Measurements from ENCODE around the gene PEX26. TPM values are rescaled to one million over a fixed set of nuclear protein-coding genes. Genes with fewer than 3 reads are reported as not detected.
"Not testable (repeated sequence)": the region's sequence is repeated elsewhere in the genome, so short reads cannot be mapped to it uniquely, and the experiment has no call there.

PEX26 gene
- total RNA-seq, 2 donors from 2014 or later, result 41.8 to 48.1 TPM

- H3K4me3 Mint-ChIP-seq, result no peak overlapping the region
- DNase-seq, result no peak
- H3K27me3 Mint-ChIP-seq (ENCODE audit: low read depth), result peaks cover 14% of the 10 kb centered on the region
- H3K4me1 Mint-ChIP-seq (ENCODE audit: low read depth), result no peaks in the 10 kb centered on the region
- H3K9me3 Mint-ChIP-seq, result no peaks in the 10 kb centered on the region
- no peak for ATAC-seq (replicated peaks in 1 of 2)
- H3K36me3 Mint-ChIP-seq (ENCODE audit: insufficient read depth in 2 of 2), result no peaks in the 10 kb centered on the region
- no peak overlapping the region for H3K27ac Mint-ChIP-seq
Measured at GRCh38 chr22:18060646-18061620, 16.9 kb upstream of the PEX26 start.

- H3K4me3 Mint-ChIP-seq, result no peak overlapping the region
- no peak for DNase-seq
- H3K9me3 Mint-ChIP-seq, result no peaks in the 10 kb centered on the region
- no peak overlapping the region for H3K27ac Mint-ChIP-seq
- no peak for ATAC-seq (replicated peaks in 1 of 2)
- H3K36me3 Mint-ChIP-seq (ENCODE audit: insufficient read depth in 2 of 2), result no peaks in the 10 kb centered on the region
- peaks cover 28% of the 10 kb centered on the region for H3K27me3 Mint-ChIP-seq (ENCODE audit: low read depth)
- no peaks in the 10 kb centered on the region for H3K4me1 Mint-ChIP-seq (ENCODE audit: low read depth)
Measured at GRCh38 chr22:18062421-18062820, 15.4 kb upstream of the PEX26 start.

- ATAC-seq (replicated peaks in 1 of 2), result no peak
- Mint-ChIP-seq H3K9me3 (no peaks in the 10 kb centered on the region), H3K4me1 (ENCODE audit: low read depth) (no peaks in the 10 kb centered on the region), H3K4me3 (no peak overlapping the region), H3K27me3 (ENCODE audit: low read depth) (peaks cover 30% of the 10 kb centered on the region), H3K27ac (no peak overlapping the region), H3K36me3 (ENCODE audit: insufficient read depth in 2 of 2) (no peaks in the 10 kb centered on the region)
- DNase-seq, result no peak
Measured at GRCh38 chr22:18063306-18063705, 14.5 kb upstream of the PEX26 start.

DNA sequence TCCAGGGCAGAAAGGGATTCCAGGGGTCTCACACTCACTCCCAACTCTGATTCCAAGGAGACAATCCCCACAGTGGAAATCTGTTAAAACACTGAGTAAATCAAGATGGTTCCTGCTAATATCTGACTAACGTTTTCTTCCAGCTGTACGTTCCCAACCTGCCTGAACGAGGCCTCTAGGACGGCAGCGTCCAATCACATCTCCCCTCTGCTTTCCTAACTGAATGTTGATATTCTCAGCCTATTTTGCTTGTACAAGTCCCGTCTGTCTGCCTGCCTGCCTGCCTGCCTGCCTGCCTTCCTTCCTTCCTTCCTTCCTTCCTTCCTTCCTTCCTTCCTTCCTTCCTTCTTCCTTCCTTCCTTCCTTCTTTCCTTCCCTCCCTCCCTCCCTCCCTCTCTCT lies 14.1 kb upstream of the PEX26 start:
- not testable (repeated sequence) for H3K9me3 Mint-ChIP-seq; H3K4me3 Mint-ChIP-seq; DNase-seq; ATAC-seq (replicated peaks in 1 of 2); H3K27ac Mint-ChIP-seq; H3K4me1 Mint-ChIP-seq (ENCODE audit: low read depth); H3K36me3 Mint-ChIP-seq (ENCODE audit: insufficient read depth in 2 of 2)
- H3K27me3 Mint-ChIP-seq (ENCODE audit: low read depth), result peaks cover 30% of the 10 kb centered on the region

GRCh38 chr22:18064636-18065035 lies 13.2 kb upstream of the PEX26 start:
- Mint-ChIP-seq H3K4me1 (ENCODE audit: low read depth) (no peaks in the 10 kb centered on the region), H3K9me3 (no peaks in the 10 kb centered on the region), H3K4me3 (no peak overlapping the region), H3K27me3 (ENCODE audit: low read depth) (peaks cover 30% of the 10 kb centered on the region), H3K36me3 (ENCODE audit: insufficient read depth in 2 of 2) (no peaks in the 10 kb centered on the region), H3K27ac (no peak overlapping the region)
- no peak for ATAC-seq (replicated peaks in 1 of 2)
- DNase-seq, result no peak

DNA sequence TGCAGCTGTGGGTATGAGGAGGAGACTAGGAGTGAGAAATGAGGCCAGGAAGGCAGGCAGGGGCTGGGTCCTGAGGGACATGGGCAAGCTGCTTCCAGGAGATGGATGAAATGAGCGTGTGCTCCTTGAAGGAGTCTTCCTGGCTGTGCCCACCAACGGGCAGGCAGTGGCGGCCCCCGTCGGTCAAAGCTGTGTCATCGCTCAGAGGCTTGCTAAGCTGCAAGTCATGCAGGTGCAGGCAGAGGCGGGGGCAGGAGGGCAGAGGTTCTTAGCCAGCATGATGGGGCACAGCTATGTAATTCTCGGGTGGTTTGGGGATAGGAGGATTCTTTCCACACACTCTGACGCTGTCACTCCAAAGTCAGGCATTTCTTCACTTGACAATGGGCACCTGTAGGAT lies 12.5 kb upstream of the PEX26 start:
- Mint-ChIP-seq H3K36me3 (ENCODE audit: insufficient read depth in 2 of 2) (no peaks in the 10 kb centered on the region), H3K4me3 (no peak overlapping the region), H3K27ac (no peak overlapping the region), H3K9me3 (no peaks in the 10 kb centered on the region), H3K4me1 (ENCODE audit: low read depth) (no peaks in the 10 kb centered on the region), H3K27me3 (ENCODE audit: low read depth) (peaks cover 30% of the 10 kb centered on the region)
- DNase-seq (no peak), ATAC-seq (replicated peaks in 1 of 2) (no peak)

GRCh38 chr22:18066181-18066859 lies 11.5 kb upstream of the PEX26 start:
- DNase-seq, result no peak
- H3K9me3 Mint-ChIP-seq, result no peaks in the 10 kb centered on the region
- no peak overlapping the region for H3K4me3 Mint-ChIP-seq
- no peak for ATAC-seq (replicated peaks in 1 of 2)
- H3K4me1 Mint-ChIP-seq (ENCODE audit: low read depth), result no peaks in the 10 kb centered on the region
- no peaks in the 10 kb centered on the region for H3K36me3 Mint-ChIP-seq (ENCODE audit: insufficient read depth in 2 of 2)
- no peak overlapping the region for H3K27ac Mint-ChIP-seq
- H3K27me3 Mint-ChIP-seq (ENCODE audit: low read depth), result peaks cover 30% of the 10 kb centered on the region

DNA sequence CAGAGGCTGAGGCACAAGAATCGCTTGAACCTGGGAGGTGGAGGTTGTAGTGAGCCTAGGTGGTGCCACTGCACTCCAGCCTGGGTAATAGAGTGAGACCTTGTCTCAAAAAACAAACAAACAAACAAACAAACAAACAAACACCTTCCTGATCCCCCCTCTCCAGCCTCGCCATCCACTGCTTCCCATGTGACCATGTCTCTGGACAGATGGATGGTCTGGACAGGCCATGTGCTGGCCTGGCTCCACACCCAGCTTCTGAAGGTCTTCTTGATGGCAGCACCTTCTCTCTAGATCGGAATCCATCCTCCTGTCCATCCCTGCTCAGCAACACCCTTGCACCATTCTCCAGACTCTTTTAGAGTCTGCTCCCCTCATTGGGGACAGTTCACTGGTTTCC lies 10.7 kb upstream of the PEX26 start:
- Mint-ChIP-seq H3K4me3 (no peak overlapping the region), H3K27ac (no peak overlapping the region), H3K4me1 (ENCODE audit: low read depth) (no peaks in the 10 kb centered on the region), H3K36me3 (ENCODE audit: insufficient read depth in 2 of 2) (no peaks in the 10 kb centered on the region), H3K9me3 (no peaks in the 10 kb centered on the region), H3K27me3 (ENCODE audit: low read depth) (peaks cover 30% of the 10 kb centered on the region)
- DNase-seq (no peak), ATAC-seq (replicated peaks in 1 of 2) (no peak)

DNA sequence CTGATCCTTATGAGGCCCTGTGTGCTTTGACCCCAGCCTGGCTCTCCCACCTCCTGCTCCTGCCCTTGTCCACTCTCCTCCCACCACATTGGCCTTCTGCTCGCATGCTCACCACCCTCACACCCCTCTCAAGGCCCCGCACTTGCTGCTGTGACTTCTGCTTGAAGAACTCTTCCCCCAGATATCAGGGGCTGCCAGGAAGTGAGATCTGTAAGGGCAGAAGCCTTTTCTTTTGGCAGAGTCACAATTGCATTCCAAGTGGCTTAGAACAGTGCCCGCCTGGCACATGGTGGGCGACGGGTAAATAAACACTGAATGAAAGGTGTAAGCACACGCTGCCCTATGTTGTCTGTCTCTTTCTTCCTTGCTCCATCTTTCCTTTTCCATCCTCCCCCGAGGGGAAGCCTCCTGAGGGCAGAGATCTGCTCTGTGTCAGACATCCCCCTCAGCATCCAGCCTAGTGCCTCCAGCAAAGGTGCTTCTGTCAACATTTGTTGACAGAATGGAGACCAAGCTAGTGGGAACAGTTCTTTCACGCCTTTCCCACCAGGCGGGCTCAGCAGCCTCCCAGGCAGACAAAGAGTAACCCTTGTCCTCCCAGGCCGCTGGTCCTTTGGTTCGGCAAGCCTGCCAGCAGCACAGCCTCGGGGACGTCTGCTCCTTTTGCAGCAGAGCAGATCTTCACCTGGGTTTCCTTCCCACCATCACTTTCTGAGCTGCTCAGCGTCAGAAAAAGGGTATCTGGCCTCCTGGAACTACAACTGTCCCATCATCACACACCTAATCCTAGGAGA lies 10.0 kb upstream of the PEX26 start:
- ATAC-seq (replicated peaks in 1 of 2) (no peak), DNase-seq (no peak)
- H3K4me3 Mint-ChIP-seq, result no peak overlapping the region
- no peak overlapping the region for H3K27ac Mint-ChIP-seq
- H3K27me3 Mint-ChIP-seq (ENCODE audit: low read depth), result peaks cover 30% of the 10 kb centered on the region
- H3K9me3 Mint-ChIP-seq, result no peaks in the 10 kb centered on the region
- no peaks in the 10 kb centered on the region for H3K36me3 Mint-ChIP-seq (ENCODE audit: insufficient read depth in 2 of 2)
- no peaks in the 10 kb centered on the region for H3K4me1 Mint-ChIP-seq (ENCODE audit: low read depth)

GRCh38 chr22:18068381-18068988 lies 9.3 kb upstream of the PEX26 start:
- H3K36me3 Mint-ChIP-seq (ENCODE audit: insufficient read depth in 2 of 2), result no peaks in the 10 kb centered on the region
- H3K4me3 Mint-ChIP-seq, result no peak overlapping the region
- ATAC-seq (replicated peaks in 1 of 2) (no peak), DNase-seq (no peak)
- H3K9me3 Mint-ChIP-seq, result no peaks in the 10 kb centered on the region
- no peaks in the 10 kb centered on the region for H3K4me1 Mint-ChIP-seq (ENCODE audit: low read depth)
- no peak overlapping the region for H3K27ac Mint-ChIP-seq
- peaks cover 30% of the 10 kb centered on the region for H3K27me3 Mint-ChIP-seq (ENCODE audit: low read depth)

DNA sequence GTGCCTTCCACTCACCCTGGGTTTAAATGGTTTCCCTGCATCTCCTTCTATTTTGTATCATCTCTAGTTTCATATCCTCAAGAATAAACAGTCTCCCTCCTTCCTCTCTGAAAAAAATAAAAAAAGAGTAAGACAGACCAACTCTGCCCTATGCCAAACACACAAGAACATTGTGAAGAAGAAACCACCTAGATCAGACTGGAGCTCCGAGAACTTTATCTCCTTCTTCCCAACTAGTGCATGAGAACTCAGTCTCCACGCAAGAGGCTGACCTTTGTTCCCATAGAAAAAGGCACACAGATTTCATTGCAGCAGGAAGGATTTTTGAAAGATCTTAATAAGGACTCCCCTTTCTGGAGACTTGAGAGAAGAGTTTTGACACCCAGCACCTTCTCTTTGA lies 8.7 kb upstream of the PEX26 start:
- H3K27me3 Mint-ChIP-seq (ENCODE audit: low read depth), result peaks cover 30% of the 10 kb centered on the region

DNA sequence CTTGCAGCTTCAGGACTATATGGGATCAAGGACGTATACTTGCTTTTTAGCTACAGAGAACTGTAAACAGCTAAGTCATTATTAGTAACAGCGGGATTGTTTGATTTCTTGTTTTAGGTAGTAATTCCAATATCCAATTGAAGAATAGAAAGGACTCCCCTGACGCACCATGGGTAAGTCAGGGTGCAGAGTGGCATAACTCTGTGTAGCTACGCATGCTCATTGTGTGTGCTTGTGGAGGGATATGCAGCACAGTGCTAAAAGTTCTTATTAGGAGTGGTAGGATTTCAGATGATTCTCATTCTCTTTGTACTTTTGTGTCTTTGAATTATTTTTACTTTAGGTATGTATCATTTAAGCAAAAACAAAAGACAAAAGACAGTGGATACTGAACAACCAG lies 7.7 kb upstream of the PEX26 start:
- H3K36me3 Mint-ChIP-seq (ENCODE audit: insufficient read depth in 2 of 2), result no peaks in the 10 kb centered on the region
- H3K9me3 Mint-ChIP-seq, result no peaks in the 10 kb centered on the region
- ATAC-seq (replicated peaks in 1 of 2), result no peak
- no peak overlapping the region for H3K4me3 Mint-ChIP-seq
- H3K27ac Mint-ChIP-seq, result no peak overlapping the region
- no peak for DNase-seq
- no peaks in the 10 kb centered on the region for H3K4me1 Mint-ChIP-seq (ENCODE audit: low read depth)
- peaks cover 24% of the 10 kb centered on the region for H3K27me3 Mint-ChIP-seq (ENCODE audit: low read depth)

More for the DNA sequence above, 8.7 kb upstream of the PEX26 start:
- no peaks in the 10 kb centered on the region for H3K4me1 Mint-ChIP-seq (ENCODE audit: low read depth)
- ATAC-seq (replicated peaks in 1 of 2), result no peak
- no peak for DNase-seq
- H3K36me3 Mint-ChIP-seq (ENCODE audit: insufficient read depth in 2 of 2), result no peaks in the 10 kb centered on the region
- no peak overlapping the region for H3K4me3 Mint-ChIP-seq
- no peaks in the 10 kb centered on the region for H3K9me3 Mint-ChIP-seq
- no peak overlapping the region for H3K27ac Mint-ChIP-seq
